ENCODE results near the gene MSI2.
"Not testable (repeated sequence)": the region's sequence is repeated elsewhere in the genome, so short reads cannot be mapped to it uniquely, and the experiment has no call there.

The MSI2 gene

DNA sequence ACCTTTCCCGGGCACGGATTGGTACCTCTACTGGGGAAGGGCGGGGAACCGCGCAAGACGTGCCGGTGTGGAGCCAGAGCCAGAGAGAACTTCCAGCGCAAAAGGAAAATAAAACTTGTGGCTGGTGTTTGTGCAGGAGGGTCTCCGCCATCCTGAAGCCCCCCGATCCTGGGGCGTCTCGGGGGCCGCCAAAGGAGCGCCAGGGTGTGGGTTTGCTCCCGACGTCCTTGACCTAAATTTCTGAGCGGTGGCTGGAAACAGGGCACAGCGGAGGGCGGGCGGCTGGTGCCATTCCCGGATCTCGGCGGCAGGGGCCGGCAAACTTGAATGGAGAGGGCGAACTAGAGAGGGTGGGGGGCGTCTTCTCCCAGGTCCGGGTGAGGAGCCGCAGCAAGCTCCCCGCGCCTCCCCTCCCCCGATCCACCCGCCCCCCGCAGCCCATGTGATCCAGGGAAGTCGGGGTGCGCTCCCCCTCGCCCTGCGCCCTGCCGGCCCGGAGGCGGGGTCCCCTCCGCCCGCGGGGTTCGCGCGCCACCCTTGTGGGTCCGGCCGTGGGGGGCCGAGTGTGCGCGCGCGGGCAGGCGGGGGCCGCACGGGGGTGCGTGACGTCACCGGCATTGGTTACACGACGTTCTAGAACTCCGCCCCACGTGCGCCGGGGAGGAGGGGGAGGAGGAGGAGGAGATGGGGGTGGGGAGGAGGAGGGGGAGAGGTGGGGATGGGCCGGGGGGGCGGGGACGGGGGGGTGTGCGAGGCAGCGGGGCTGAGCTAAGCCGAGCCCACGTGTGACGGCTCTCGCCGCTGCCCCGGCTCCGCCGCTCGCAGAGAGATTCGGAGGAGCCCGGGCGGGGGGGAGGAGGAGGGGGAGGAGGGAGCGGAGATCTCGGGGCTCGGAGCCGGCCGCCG lies at the start of gene MSI2:
Gene MSI2, plus strand, starts transcription at position 748 of the 906 bp plus-strand sequence. CDS start 220 bp downstream, outside the sequence.
- peak; percentile 28 for DNase-seq (ENCODE audit: low read depth)

DNA sequence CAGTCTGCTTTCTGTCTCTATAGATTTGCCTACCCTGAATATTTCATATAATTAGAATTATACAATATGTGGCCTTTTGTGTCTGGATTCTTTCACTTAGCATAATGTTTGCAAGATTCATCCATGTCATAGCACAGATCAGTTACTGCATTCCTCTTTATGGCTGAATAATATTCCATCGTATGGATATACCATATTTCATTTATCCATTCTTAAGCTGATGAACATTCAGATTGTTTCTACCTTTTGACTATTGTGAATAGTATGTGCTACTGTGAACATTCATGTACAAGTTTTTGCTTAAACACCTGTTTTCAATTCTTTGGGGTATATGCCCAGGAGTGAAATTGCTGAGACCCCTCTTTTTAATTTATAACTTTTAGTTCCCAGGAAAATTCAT lies 49.4 kb upstream of the MSI2 start:
- no peak for DNase-seq (ENCODE audit: low read depth)

DNA sequence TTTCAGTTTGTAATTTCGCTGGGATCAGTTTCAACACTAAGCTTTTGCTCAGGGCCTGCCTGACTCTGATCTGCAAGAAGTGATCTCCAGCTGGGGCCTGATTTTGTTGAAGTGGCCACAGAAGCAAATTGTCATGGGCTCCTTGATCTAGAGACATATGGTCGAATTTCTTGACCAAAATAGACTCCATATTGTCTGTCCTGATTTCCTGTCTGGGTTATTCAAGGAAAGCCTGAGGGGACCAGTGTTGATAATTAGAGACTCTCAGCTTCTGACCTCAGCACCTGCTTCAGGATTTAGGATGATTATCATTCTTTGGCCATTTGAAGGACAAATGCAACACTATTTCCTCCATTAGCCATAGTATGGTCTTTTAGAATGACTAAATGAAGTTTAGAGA lies 48.9 kb upstream of the MSI2 start:
- DNase-seq (ENCODE audit: low read depth), result no peak

DNA sequence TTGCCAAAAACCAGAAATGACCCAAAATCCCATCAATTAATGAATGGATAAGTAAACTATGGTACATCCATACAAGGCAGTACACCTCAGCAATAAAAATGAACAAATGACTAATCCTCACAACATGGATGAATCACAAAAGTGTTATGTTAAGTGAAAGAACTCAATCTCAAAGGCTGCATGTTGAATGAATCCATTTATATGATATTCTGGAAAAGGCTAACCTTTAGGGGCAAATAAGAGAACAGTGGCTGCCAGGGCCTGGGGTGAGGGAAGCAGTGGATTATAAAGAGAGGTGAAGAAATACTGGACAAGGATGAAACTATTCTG lies 46.1 kb upstream of the MSI2 start:
- DNase-seq (ENCODE audit: low read depth), result no peak

DNA sequence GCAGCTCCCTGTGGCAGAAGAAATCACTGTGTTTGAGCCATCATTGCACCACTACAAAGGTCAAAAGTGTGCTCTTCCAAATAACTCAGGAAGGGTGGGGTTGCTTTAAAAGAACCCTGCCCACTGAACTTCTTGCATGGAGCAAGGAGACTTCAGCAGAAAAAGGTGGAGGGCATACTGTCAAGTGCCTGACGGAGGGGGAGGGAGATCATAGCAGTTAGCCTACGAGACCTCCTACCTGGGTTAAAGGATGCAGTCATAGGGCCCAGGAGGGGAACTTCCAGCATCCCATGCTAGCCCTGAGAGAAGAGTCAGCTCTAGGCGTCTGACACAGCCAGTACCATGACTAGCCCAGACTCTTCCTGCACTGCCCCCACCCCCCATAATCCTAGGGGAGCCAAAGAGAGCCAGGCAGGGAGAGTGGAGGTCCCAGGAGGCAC lies 45.3 kb upstream of the MSI2 start:
- no peak for DNase-seq (ENCODE audit: low read depth)

DNA sequence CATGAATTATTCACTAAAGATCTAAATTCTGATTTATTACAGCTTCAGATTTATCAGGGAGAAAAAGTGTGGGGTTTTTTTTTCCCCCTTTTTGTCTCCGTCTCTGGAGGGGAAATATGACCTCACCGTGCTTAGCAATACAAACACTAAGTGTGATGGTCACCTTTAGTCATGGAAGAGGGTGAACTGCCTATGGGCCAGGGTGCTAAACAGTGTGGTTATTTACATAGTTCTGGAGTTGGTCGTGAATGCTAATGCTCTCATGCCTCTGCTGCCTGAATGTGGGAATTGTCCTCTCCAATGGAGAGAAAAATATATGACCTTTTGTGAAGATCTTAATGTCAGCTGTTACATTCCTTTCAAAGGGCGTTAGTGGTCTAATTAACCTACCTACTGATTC lies 44.8 kb upstream of the MSI2 start:
- no peak for DNase-seq (ENCODE audit: low read depth)

DNA sequence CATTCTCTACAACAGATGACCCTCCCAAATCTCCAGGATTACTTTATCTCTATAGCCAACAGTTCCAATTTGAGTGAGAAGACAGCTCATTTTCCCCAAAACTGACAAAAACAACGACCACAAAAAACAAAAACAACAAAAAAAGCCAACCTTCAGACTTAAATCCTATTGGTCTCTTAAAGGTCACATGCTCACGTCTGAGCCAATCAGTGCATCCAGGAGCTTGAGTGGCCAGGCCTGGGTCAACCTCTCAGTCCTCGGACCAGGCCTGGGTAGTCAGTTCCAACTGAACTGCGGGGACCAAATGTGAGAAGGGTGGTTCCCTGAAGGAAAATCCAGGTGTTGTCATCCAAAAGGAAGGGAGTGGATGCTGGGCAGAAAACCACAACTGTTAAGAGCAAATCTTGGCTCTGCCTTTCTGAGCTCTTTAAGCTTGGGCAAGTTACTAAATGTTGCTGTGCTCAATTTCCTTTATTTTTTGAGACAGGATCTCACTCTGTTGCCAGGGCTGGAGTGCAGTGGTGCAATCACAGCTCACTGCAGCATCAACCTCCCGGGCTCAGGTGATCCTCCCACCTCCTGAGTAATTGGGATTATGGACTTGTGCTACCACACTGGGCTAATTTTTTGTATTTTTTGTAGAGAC lies 43.0 kb upstream of the MSI2 start:
- no peak for DNase-seq (ENCODE audit: low read depth)

DNA sequence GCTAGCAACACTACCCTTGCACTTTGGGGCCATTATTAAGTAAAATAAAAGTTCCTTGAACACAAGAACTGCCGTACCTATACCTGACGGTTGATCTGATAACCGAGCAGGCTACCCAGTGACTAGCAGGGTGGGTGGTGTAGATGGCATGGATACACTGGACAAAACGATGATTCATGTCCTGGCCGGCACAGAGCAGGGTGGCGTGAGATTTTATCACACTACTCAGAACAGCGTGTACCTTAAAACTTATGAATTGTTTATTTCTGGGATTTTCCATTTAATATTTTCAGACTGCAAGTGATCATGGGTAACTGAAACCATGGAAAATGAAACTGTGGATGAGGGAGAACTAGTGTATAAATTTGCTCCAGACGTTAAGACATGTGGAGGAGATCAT lies 41.0 kb upstream of the MSI2 start:
- no peak for DNase-seq (ENCODE audit: low read depth)

DNA sequence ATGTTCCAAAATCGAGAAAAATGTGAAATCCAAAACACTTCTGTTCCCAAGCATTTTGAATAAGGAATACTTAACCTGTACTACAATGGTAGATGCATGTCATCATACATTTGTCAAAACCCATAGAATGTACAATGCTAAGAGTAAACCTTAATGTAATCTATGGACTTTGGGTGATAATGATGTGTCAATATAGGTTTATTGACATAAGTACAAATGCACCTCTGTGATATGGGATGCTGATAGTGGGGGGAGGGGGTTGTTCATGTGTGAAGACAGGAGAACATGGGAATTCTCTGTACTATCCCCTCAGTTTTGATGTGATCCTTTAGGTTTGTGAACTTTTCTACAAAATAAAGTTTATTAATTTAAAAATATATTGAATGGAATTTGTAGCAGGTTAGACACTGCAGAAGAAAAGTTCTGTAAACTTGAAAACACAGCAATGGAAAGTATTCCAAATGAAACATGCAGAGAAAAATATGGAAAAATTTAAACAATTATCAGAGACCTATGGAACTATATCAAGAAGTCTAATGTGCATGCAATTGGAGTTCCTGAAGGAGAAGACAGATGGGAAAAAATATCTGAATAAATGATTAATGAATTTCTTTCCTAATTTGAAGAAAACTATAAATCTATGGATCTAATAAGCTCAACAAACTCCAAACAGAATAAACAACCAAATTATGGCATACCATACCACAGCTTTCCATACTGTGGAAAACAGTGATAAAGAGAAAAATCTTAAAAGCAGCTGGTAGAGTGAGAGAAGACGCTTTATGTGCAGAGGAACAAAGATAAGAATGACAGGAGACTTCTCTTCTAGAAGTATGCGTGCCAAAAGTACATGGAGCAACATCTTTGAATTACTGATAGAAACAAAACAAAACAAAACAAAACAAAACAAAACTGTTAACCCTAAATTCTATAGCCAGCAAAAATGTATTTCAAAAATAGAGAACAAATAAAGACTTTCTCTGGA lies 34.7 kb upstream of the MSI2 start:
- DNase-seq (ENCODE audit: low read depth), result no peak

DNA sequence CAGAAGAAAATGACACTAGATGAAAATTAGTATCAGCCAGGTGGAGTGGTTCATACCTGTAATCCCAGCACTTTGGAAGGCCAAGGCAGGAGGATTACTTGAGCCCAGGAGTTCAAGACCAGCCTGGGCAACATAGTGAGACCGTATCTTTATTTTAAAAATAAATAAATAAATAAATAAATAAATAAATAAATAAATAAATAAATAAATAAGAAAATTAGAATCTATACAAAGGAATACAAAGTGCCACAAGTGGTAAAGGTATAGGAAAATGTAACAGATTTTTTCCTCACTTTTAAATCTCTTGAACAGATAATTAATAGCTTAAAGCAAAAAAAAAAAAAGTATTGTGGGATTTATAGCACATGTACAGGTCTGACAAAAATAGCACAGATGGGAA lies 33.9 kb upstream of the MSI2 start:
- DNase-seq (ENCODE audit: low read depth), result not testable (repeated sequence)

DNA sequence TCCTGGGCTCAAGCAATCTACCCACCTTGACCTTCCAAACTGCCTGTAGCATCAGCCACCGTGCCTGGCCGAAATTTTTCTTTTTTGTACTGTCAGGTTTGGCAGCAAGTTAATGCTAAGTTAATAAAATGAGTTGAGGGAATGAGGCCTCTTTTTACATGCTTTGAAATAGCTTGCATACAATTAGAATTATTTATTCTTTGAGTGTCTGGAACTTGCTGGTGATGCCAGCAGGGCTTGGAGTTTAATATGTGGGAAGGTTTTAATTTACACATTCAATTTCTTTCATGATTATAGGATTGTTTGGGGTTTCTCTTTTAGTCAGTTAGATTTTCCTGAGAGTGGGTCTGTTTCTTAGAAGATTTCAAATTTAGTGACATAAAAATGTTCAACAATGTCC lies 31.2 kb upstream of the MSI2 start:
- no peak for DNase-seq (ENCODE audit: low read depth)

DNA sequence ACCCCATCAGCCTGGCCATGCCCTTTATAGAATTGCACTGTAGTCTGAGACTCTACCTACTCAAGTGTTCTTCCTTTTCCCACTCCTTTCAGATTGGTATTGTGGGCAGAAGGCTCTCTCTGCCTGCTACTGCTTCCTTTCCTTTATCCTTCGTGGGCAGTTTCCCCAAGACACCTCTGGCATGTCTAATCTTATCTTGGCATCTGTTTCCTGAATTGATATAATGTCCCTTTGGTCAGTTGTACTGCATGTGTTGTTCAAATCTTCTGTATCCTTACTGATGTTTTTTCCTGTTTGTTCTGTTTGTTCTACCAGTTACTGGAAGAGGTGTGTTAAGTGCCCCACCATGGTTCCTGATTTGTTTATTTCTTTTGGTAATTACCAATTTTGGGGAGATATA lies 29.5 kb upstream of the MSI2 start:
- DNase-seq (ENCODE audit: low read depth), result no peak

DNA sequence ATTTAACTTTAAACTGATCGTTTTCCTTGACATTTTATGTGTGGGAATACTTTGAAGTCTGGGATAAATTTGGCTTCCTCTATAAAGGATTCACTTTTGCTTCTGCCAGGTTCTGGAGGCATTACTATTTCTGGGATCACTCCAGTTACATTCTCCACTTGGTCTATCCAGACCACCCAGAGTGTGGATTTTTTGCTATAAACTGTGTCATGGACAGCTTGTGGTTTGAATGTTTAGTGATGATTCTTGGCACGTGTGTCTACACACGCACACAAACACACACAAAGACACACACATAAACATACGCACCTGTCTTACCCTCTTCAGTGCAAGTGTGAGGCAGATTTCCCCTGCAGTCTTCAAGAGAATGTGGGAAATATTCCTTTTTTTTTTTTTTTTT lies 27.4 kb upstream of the MSI2 start:
- no peak for DNase-seq (ENCODE audit: low read depth)

DNA sequence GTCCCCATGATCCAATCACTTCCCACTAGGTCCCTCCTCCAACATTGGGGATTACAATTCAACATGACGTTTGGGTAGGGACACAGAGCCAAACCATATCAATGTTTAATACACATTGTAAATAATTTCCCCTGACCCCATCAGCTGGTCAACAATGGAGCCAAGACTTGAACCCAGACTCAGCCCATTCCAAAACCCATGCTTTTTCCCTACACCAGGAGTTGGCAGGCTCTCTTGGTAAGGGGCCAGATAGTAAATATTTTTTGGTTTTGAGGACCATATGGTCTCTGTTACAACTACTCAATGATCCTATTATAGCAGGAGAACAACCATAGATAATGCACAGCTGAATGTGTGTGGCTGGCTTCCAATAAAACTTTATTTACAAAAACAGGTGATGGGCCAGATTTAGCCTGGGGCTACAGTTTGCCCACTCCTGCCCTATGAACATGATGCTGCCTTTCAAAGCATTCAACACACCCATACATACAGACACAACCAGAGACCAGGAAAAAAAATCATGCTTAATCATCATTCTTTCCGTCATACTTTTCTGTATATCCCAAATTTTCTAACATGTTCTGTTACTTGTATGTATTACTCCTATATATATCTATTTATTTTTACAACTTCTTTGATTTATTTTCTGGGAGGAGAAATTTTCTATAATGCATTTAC lies 22.1 kb upstream of the MSI2 start:
- no peak for DNase-seq (ENCODE audit: low read depth)

DNA sequence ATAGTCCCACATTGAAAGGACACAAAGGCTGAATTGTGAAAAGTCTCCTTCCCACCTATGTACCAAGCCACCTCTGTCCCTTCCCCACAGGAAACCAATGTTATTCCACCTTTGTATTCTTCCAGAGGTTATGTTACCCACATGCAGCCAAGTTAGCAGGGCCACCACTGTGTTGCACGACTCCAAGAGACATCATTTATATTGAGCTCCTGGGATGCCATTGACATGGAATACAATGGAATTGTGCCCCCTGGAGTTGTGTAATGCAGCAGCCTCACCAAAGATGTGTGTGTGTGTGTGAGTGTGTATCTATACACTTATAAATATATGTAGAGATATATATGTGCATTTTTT lies 21.6 kb upstream of the MSI2 start:
- DNase-seq (ENCODE audit: low read depth), result no peak

DNA sequence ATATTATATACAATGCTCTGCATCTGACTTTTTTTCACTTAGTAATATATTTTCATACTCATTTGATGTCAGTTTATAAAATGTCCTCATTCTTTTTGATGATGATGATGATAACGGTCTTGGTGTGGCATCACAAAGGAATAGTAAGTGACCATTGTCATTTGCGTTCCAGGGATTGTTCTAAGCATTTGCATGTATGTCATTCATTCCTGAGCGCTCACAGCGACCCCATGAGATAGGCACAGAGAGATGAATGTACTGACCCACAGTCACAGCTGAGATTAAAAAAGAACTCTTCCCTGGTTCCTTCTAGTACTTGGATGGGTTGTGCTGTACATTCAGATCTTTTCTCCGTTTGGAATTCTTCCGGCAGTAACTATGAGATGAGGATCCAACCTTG lies 21.2 kb upstream of the MSI2 start:
- no peak for DNase-seq (ENCODE audit: low read depth)

DNA sequence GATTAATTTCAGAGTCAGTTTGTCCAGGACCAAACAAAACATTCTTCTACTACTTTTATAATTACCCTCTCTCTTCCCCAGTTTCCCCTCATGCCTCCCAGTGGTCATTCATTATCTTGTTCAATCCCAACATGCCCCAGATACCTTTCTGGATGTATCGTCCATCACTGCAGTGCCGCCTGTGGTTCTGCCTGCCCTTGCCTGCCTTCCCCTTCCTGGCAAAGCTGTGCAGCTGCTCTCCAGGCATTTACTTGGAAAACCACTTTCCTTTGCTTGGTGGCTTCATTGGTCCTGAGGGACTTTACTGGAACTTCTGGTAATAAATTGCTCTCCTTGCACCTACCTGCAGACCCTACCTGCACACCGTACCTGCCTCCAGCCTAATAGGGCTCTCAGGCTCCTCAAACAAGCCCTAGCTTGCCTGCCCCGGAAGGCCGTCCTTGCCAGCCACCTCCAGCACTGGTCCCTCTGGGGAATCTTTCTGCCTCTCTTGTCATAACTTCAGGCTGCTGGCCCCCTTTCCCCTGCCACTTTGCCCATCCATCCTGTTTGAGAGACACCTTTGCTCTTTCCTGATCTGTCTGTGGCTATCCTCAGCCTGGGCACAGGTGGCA lies 19.5 kb upstream of the MSI2 start:
- no peak for DNase-seq (ENCODE audit: low read depth)

DNA sequence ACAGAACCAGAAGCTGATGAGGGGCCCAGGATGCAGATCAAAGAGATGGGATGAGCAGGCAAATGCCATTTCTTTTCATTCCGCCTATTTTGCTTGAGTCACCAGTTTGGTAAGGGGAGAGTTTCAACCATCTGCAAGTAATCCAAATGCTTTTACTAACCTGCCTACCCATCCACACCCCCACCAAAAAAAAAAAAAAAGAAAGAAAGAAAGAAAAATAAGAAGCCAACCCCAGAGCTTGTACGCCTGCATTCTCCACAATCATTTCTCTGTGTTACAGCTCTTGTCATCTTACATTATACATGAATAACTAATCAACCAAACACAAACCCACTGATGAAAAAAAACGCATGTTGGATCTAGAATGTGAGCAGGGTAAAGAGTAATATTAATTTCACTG lies 15.7 kb upstream of the MSI2 start:
- no peak for DNase-seq (ENCODE audit: low read depth)

DNA sequence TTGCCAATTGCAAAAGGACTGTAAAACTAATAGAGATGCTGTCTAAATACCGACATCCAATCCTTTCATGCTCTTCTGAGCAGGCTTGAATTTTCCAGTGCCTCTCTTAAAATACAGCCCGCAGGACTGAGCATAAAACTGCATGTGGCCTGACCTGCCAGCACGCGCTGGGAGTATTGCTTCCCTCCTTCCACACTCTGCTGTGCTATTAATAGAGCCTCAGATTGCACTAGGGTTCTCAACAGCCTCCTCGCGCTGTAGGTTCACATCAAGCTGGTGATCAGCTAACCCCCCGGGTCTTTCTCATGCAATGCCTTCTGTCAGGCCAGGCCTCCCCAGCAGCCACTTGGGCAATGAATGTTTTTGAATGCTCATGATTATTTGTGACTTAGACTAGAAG lies 14.2 kb upstream of the MSI2 start:
- DNase-seq (ENCODE audit: low read depth), result no peak

DNA sequence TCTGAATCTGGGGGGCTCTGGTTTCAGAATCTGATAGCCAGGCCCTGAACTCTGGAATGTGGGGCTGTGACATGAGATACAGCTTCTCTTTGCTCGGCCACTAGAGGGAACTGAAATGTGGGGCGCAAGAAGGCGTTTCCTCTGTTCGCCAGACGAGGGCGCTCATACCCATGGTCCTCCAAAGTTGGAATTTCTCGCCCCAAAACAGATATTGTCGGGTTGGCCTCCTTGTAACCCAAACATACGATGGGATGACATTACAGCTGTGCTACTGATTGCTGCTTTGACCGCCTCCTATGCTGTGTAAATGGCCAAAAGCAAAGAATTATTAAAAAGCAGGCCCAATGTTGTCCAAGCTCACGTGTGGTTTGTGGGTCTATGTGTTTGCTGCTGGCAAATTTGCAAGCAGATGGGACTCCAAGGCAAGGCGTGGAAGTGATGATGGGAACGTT lies 13.1 kb upstream of the MSI2 start:
- DNase-seq (ENCODE audit: low read depth), result no peak

DNA sequence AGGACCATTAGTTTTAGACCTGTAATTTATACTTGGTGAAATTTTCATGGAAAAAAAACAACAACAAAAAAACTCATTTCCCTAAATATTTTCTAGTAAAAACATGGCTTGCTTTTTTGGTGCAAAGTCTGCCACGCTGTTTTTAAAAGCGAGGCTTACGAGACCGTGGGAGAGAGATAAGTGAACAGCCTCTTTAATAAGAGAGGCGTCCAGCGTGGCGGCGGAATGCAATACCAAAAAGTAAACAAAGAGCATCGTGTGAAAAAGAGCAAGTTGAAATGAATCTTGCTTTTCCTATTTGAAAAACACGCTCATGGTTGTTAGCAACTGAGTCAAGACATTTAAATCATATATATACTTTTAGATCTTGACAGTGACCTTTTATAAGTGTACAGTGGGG lies 10.5 kb upstream of the MSI2 start:
- no peak for DNase-seq (ENCODE audit: low read depth)

DNA sequence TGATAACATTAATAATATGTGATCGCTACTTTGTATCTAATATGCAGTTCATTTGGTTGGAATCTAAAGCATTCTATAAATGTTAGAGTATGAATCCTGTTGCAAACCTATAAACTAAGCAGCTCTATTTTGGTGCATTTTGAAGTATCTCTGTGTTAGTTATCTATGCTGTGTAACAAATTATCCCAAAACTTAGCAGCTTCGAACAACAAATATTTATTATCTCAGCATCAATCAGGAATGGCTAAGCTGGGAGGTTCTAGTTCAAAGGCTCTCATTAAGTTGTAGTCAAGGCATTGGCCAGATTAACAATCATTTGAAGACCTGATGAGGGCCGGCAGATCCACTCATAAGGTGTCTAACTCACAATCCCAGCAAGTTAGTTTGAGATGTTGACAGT lies 10.1 kb upstream of the MSI2 start:
- DNase-seq (ENCODE audit: low read depth), result no peak
